ENCODE data around the gene SLC25A4. TPM values are rescaled to one million over a fixed set of nuclear protein-coding genes. Genes with fewer than 3 reads are reported as not detected.
A peak's percentile ranks its signal among the peaks of the same experiment; 100 is the strongest.

SLC25A4 gene
- polyA plus RNA-seq, 1 experiment, result 29.2 TPM

DNA sequence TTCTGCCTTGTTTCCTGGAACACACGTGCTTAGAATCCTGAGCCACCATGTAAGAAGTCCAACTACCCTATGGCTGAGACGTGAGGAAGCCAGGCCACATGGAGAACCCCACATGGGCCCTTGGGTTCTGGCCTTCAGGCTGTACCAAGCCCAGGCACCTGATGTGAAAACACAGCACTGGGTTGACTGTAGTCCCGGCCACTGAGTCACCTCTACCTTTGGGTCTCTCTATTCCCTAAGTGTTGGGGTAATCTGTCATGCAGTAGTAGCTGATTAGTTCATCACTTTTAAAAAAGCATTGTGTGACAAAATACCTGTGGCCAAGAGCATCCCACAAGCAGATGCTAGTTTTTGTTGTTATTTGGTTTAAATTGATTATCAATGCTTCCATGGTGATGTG, 36.4 kb downstream of the SLC25A4 start:
- POLR2A ChIA-PET, result no interaction called here
- Histone ChIP-seq H3K27me3 (ENCODE audit: control insufficient read depth, insufficient read depth, low read length) (no peaks in the 10 kb centered on the region), H3K36me3 (ENCODE audit: control insufficient read depth, insufficient read depth, low read length) (no peaks in the 10 kb centered on the region; the same call in 1 of the 2 replicates), H3K4me3 (ENCODE audit: low read depth, low read length) (no peak overlapping the region)
- no peak for DNase-seq (ENCODE audit: low read depth)
- no peak for TF ChIP-seq CTCF (IDR thresholded peaks at IDR 0.05; ENCODE audit: insufficient read depth, low read depth, low read length)
- CTCF ChIA-PET, result no interaction called here

DNA sequence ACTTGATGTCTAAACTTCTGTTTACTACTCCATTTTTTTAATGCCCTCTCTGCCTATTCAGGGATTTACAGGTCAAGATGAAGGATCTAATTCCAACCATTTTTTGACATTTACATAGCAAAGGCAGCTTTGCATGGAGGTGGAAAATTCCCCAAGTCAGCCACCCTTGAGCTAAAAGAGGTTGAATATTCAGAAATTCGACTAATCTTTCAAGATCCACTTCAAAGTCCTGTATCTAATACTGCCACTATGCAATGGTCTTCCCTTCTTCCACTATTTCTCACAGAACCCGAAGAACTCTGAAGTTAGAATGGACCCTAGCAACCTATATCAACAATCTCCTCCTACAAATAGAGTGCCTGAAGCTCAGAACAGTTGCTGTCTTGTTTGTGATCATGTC, 39.2 kb downstream of the SLC25A4 start:
- no peak for DNase-seq (ENCODE audit: low read depth)
- POLR2A ChIA-PET, result no interaction called here
- CTCF ChIA-PET, result interaction anchor here (1.1 to 2.8 kb wide), 5 partner anchors 9 to 205 kb away, joined by 3 to 13 read pairs (median 10); no protein-coding TSS in a partner anchor

GRCh38 chr4:185183622-185184281, 40.7 kb downstream of the SLC25A4 start:
- Histone ChIP-seq H3K27me3 (ENCODE audit: control insufficient read depth, insufficient read depth, low read length) (no peaks in the 10 kb centered on the region), H3K36me3 (ENCODE audit: control insufficient read depth, insufficient read depth, low read length) (peaks cover 1% of the 10 kb centered on the region; the same call in 1 of the 2 replicates), H3K4me3 (ENCODE audit: low read depth, low read length) (no peak overlapping the region)
- CTCF ChIA-PET, result interaction anchor here (0.6 to 3.4 kb wide), 24 partner anchors 9 to 242 kb away, joined by 3 to 20 read pairs (median 3); partner anchors contain the start of genes ANKRD37 and SLC25A4
- DNase-seq (ENCODE audit: low read depth), result no peak
- TF ChIP-seq CTCF (IDR thresholded peaks at IDR 0.05; ENCODE audit: insufficient read depth, low read depth, low read length), result peak; percentile 83
- POLR2A ChIA-PET, result no interaction called here

More for the DNA sequence above, 39.2 kb downstream of the SLC25A4 start:
- Histone ChIP-seq H3K27me3 (ENCODE audit: control insufficient read depth, insufficient read depth, low read length) (no peaks in the 10 kb centered on the region), H3K4me3 (ENCODE audit: low read depth, low read length) (no peak overlapping the region), H3K36me3 (ENCODE audit: control insufficient read depth, insufficient read depth, low read length) (no peaks in the 10 kb centered on the region)
- TF ChIP-seq CTCF (IDR thresholded peaks at IDR 0.05; ENCODE audit: insufficient read depth, low read depth, low read length), result no peak

- no peak overlapping the region for H3K4me3 ChIP-seq (ENCODE audit: low read depth, low read length)
- POLR2A ChIA-PET, result no interaction called here
- CTCF ChIA-PET, result interaction anchor here (0.6 to 1.1 kb wide), 3 partner anchors 12 to 117 kb away, joined by 3 to 4 read pairs (median 3); no protein-coding TSS in a partner anchor
- peaks cover 3% of the 10 kb centered on the region; the same call in 1 of the 2 replicates for H3K36me3 ChIP-seq (ENCODE audit: control insufficient read depth, insufficient read depth, low read length)
- no peak for DNase-seq (ENCODE audit: low read depth)
- TF ChIP-seq CTCF (IDR thresholded peaks at IDR 0.05; ENCODE audit: insufficient read depth, low read depth, low read length), result no peak
- no peaks in the 10 kb centered on the region for H3K27me3 ChIP-seq (ENCODE audit: control insufficient read depth, insufficient read depth, low read length)
Measured at GRCh38 chr4:185186769-185187168, 43.7 kb downstream of the SLC25A4 start.

GRCh38 chr4:185189606-185190305, 46.7 kb downstream of the SLC25A4 start:
- Histone ChIP-seq H3K27me3 (ENCODE audit: control insufficient read depth, insufficient read depth, low read length) (no peaks in the 10 kb centered on the region), H3K36me3 (ENCODE audit: control insufficient read depth, insufficient read depth, low read length) (peaks cover 3% of the 10 kb centered on the region; the same call in 1 of the 2 replicates), H3K4me3 (ENCODE audit: low read depth, low read length) (no peak overlapping the region)
- no peak for TF ChIP-seq CTCF (IDR thresholded peaks at IDR 0.05; ENCODE audit: insufficient read depth, low read depth, low read length)
- ChIA-PET CTCF (no interaction called here), POLR2A (no interaction called here)
- no peak for DNase-seq (ENCODE audit: low read depth)
